ENCODE results near the gene GPC5.

The GPC5 gene

GRCh38 chr13:92346046-92346445, 947.6 kb downstream of the GPC5 start:
- DNase-seq = no peak
- Histone ChIP-seq H4K91ac (ENCODE audit: low read depth, low read length) (no peak overlapping the region), H3K9ac (ENCODE audit: low read length) (no peak overlapping the region), H2BK5ac (ENCODE audit: low read depth, low read length, poor library complexity) (no peak overlapping the region), H3K18ac (ENCODE audit: low read length) (no peak overlapping the region), H3K4me2 (ENCODE audit: low read length) (no peak overlapping the region), H3K9me3 (ENCODE audit: insufficient read depth, low read depth, low read length) (no peaks in the 10 kb centered on the region), H3K36me3 (ENCODE audit: control insufficient read depth in 1 of 2, insufficient read depth in 2 of 2, low read length in 2 of 2) (no peaks in the 10 kb centered on the region), H3K79me1 (ENCODE audit: low read length) (no peaks in the 10 kb centered on the region), H3K27ac (ENCODE audit: low read depth, low read length) (no peak overlapping the region), H3K79me2 (ENCODE audit: control insufficient read depth, insufficient read depth, low read length, poor library complexity) (no peaks in the 10 kb centered on the region), H3K4ac (ENCODE audit: low read depth, low read length) (no peak overlapping the region), H3K14ac (ENCODE audit: low read length) (no peak overlapping the region), H2AK5ac (ENCODE audit: low read length) (no peak overlapping the region), H3K23ac (ENCODE audit: low read length) (no peak overlapping the region), H3K27me3 (ENCODE audit: insufficient read depth, low read length) (no peaks in the 10 kb centered on the region), H2BK12ac (ENCODE audit: low read length) (no peak overlapping the region), H2AFZ (ENCODE audit: insufficient read depth, low read length, poor library complexity) (no peak overlapping the region), H4K12ac (ENCODE audit: low read depth, low read length) (no peak overlapping the region), H3K4me3 (ENCODE audit: low read depth, low read length) (no peak overlapping the region), H2BK120ac (ENCODE audit: insufficient read depth, low read length, poor library complexity) (no peak overlapping the region), H4K8ac (ENCODE audit: low read depth, low read length) (no peak overlapping the region), H3K4me1 (ENCODE audit: control insufficient read depth in 1 of 2, insufficient read depth in 2 of 2, low read length in 2 of 2) (peaks cover 0 to 5% of the 10 kb centered on the region in 2 experiments)

GRCh38 chr13:92354583-92354982, 956.2 kb downstream of the GPC5 start:
- Histone ChIP-seq H3K14ac (ENCODE audit: low read length) (no peak overlapping the region), H3K4ac (ENCODE audit: low read depth, low read length) (no peak overlapping the region), H4K12ac (ENCODE audit: low read depth, low read length) (no peak overlapping the region), H3K79me2 (ENCODE audit: control insufficient read depth, insufficient read depth, low read length, poor library complexity) (no peaks in the 10 kb centered on the region), H2BK5ac (ENCODE audit: low read depth, low read length, poor library complexity) (no peak overlapping the region), H3K27me3 (ENCODE audit: insufficient read depth, low read length) (no peaks in the 10 kb centered on the region), H2BK12ac (ENCODE audit: low read length) (no peak overlapping the region), H3K79me1 (ENCODE audit: low read length) (no peaks in the 10 kb centered on the region), H2AK5ac (ENCODE audit: low read length) (no peak overlapping the region), H3K27ac (ENCODE audit: low read depth, low read length) (no peak overlapping the region), H2BK120ac (ENCODE audit: insufficient read depth, low read length, poor library complexity) (no peak overlapping the region), H3K36me3 (ENCODE audit: control insufficient read depth in 1 of 2, insufficient read depth in 2 of 2, low read length in 2 of 2) (peaks cover 0 to 2% of the 10 kb centered on the region in 2 experiments), H3K23ac (ENCODE audit: low read length) (no peak overlapping the region), H3K18ac (ENCODE audit: low read length) (no peak overlapping the region), H3K4me1 (ENCODE audit: control insufficient read depth in 1 of 2, insufficient read depth in 2 of 2, low read length in 2 of 2) (no peaks in the 10 kb centered on the region), H3K4me2 (ENCODE audit: low read length) (no peak overlapping the region), H2AFZ (ENCODE audit: insufficient read depth, low read length, poor library complexity) (no peak overlapping the region), H4K91ac (ENCODE audit: low read depth, low read length) (no peak overlapping the region), H4K8ac (ENCODE audit: low read depth, low read length) (no peak overlapping the region), H3K4me3 (ENCODE audit: low read depth, low read length) (no peak overlapping the region), H3K9me3 (ENCODE audit: insufficient read depth, low read depth, low read length) (peaks cover 5% of the 10 kb centered on the region), H3K9ac (ENCODE audit: low read length) (no peak overlapping the region)
- WGBS (ENCODE audit: extremely low coverage, insufficient coverage, insufficient read length) = no CpG with 5 or more reads among the region's 1 CpG
- no peak for DNase-seq

DNA sequence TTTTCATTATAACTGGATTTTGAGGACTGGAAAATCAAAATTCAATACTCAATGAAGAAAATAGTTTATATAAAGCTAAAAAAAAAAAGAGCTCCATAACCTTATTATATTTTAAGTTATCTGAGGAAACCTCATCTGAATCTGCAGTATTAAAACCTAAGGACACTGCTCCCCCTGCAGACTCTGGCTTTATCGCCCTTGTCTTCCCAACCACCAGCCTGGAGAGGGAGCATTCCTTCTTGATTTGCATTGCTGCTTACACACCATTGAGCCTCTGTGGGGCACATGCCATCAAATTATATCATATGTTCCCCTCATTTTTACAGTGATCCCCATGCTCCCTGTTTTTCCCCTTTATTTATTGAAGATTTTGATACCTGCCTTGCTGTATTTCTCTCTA, 956.8 kb downstream of the GPC5 start:
- H3K14ac ChIP-seq (ENCODE audit: low read length) = no peak overlapping the region
- no peak overlapping the region for H2AK5ac ChIP-seq (ENCODE audit: low read length)
- H4K12ac ChIP-seq (ENCODE audit: low read depth, low read length) = no peak overlapping the region
- no peak overlapping the region for H2BK12ac ChIP-seq (ENCODE audit: low read length)
- no peak overlapping the region for H3K23ac ChIP-seq (ENCODE audit: low read length)
- H3K4ac ChIP-seq (ENCODE audit: low read depth, low read length) = no peak overlapping the region
- no peak overlapping the region for H2AFZ ChIP-seq (ENCODE audit: insufficient read depth, low read length, poor library complexity)
- no peak overlapping the region for H4K8ac ChIP-seq (ENCODE audit: low read depth, low read length)
- H3K18ac ChIP-seq (ENCODE audit: low read length) = no peak overlapping the region
- H3K4me2 ChIP-seq (ENCODE audit: low read length) = no peak overlapping the region
- H3K9ac ChIP-seq (ENCODE audit: low read length) = no peak overlapping the region
- no peak overlapping the region for H2BK120ac ChIP-seq (ENCODE audit: insufficient read depth, low read length, poor library complexity)
- H3K9me3 ChIP-seq (ENCODE audit: insufficient read depth, low read depth, low read length) = peaks cover 5% of the 10 kb centered on the region
- DNase-seq = no peak
- no peaks in the 10 kb centered on the region for H3K79me2 ChIP-seq (ENCODE audit: control insufficient read depth, insufficient read depth, low read length, poor library complexity)
- H3K36me3 ChIP-seq (ENCODE audit: control insufficient read depth in 1 of 2, insufficient read depth in 2 of 2, low read length in 2 of 2) = peaks cover 0 to 2% of the 10 kb centered on the region in 2 experiments
- no peaks in the 10 kb centered on the region for H3K79me1 ChIP-seq (ENCODE audit: low read length)
- no peak overlapping the region for H4K91ac ChIP-seq (ENCODE audit: low read depth, low read length)
- H3K27me3 ChIP-seq (ENCODE audit: insufficient read depth, low read length) = no peaks in the 10 kb centered on the region
- H3K27ac ChIP-seq (ENCODE audit: low read depth, low read length) = no peak overlapping the region
- WGBS (ENCODE audit: extremely low coverage, insufficient coverage, insufficient read length) = no CpG with 5 or more reads among the region's 1 CpG
- no peak overlapping the region for H3K4me3 ChIP-seq (ENCODE audit: low read depth, low read length)
- no peak overlapping the region for H2BK5ac ChIP-seq (ENCODE audit: low read depth, low read length, poor library complexity)
- H3K4me1 ChIP-seq (ENCODE audit: control insufficient read depth in 1 of 2, insufficient read depth in 2 of 2, low read length in 2 of 2) = no peaks in the 10 kb centered on the region

- no peak overlapping the region for H2BK120ac ChIP-seq (ENCODE audit: insufficient read depth, low read length, poor library complexity)
- H3K79me1 ChIP-seq (ENCODE audit: low read length) = no peaks in the 10 kb centered on the region
- no peak overlapping the region for H4K8ac ChIP-seq (ENCODE audit: low read depth, low read length)
- H3K9ac ChIP-seq (ENCODE audit: low read length) = no peak overlapping the region
- H3K4me1 ChIP-seq (ENCODE audit: control insufficient read depth in 1 of 2, insufficient read depth in 2 of 2, low read length in 2 of 2) = no peaks in the 10 kb centered on the region
- no peak overlapping the region for H2AK5ac ChIP-seq (ENCODE audit: low read length)
- H3K4me2 ChIP-seq (ENCODE audit: low read length) = no peak overlapping the region
- no peak overlapping the region for H3K27ac ChIP-seq (ENCODE audit: low read depth, low read length)
- no peak overlapping the region for H3K4me3 ChIP-seq (ENCODE audit: low read depth, low read length)
- peaks cover 5% of the 10 kb centered on the region for H3K9me3 ChIP-seq (ENCODE audit: insufficient read depth, low read depth, low read length)
- no peaks in the 10 kb centered on the region for H3K79me2 ChIP-seq (ENCODE audit: control insufficient read depth, insufficient read depth, low read length, poor library complexity)
- peaks cover 0 to 2% of the 10 kb centered on the region in 2 experiments for H3K36me3 ChIP-seq (ENCODE audit: control insufficient read depth in 1 of 2, insufficient read depth in 2 of 2, low read length in 2 of 2)
- H2BK12ac ChIP-seq (ENCODE audit: low read length) = no peak overlapping the region
- H3K27me3 ChIP-seq (ENCODE audit: insufficient read depth, low read length) = no peaks in the 10 kb centered on the region
- no peak overlapping the region for H3K23ac ChIP-seq (ENCODE audit: low read length)
- WGBS (ENCODE audit: extremely low coverage, insufficient coverage, insufficient read length) = no CpG with 5 or more reads among the region's 2 CpGs
- H3K18ac ChIP-seq (ENCODE audit: low read length) = no peak overlapping the region
- H3K14ac ChIP-seq (ENCODE audit: low read length) = no peak overlapping the region
- no peak overlapping the region for H4K12ac ChIP-seq (ENCODE audit: low read depth, low read length)
- no peak overlapping the region for H2BK5ac ChIP-seq (ENCODE audit: low read depth, low read length, poor library complexity)
- no peak overlapping the region for H3K4ac ChIP-seq (ENCODE audit: low read depth, low read length)
- DNase-seq = no peak
- H2AFZ ChIP-seq (ENCODE audit: insufficient read depth, low read length, poor library complexity) = no peak overlapping the region
- H4K91ac ChIP-seq (ENCODE audit: low read depth, low read length) = no peak overlapping the region
These were observed 964.3 kb downstream of the GPC5 start for GRCh38 chr13:92362717-92363116.

DNA sequence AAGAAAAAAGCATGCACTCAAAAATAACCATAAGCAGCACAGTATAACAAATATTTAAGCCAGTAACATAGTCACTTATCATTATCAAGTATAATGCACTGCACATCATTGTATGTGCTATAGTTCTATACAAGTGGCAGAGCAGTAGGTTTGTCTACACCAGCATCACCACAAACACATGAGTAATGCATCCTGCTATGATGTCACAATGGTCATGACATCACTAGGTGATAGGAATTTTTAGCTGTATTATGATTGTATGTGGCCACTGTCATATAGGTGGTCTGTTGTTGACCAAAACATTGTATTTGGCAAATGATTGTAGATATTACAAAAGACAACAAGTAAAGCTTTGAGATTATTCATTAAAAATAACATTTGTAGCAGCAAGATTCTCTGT, 967.5 kb downstream of the GPC5 start:
- Histone ChIP-seq H3K79me1 (ENCODE audit: low read length) (no peaks in the 10 kb centered on the region), H3K4me1 (ENCODE audit: control insufficient read depth in 1 of 2, insufficient read depth in 2 of 2, low read length in 2 of 2) (no peaks in the 10 kb centered on the region), H3K27ac (ENCODE audit: low read depth, low read length) (no peak overlapping the region), H3K27me3 (ENCODE audit: insufficient read depth, low read length) (no peaks in the 10 kb centered on the region), H3K14ac (ENCODE audit: low read length) (no peak overlapping the region), H3K23ac (ENCODE audit: low read length) (no peak overlapping the region), H3K9me3 (ENCODE audit: insufficient read depth, low read depth, low read length) (no peaks in the 10 kb centered on the region), H3K4me3 (ENCODE audit: low read depth, low read length) (no peak overlapping the region), H4K8ac (ENCODE audit: low read depth, low read length) (no peak overlapping the region), H2AK5ac (ENCODE audit: low read length) (no peak overlapping the region), H2BK5ac (ENCODE audit: low read depth, low read length, poor library complexity) (no peak overlapping the region), H3K4me2 (ENCODE audit: low read length) (no peak overlapping the region), H3K9ac (ENCODE audit: low read length) (no peak overlapping the region), H2BK12ac (ENCODE audit: low read length) (no peak overlapping the region), H4K91ac (ENCODE audit: low read depth, low read length) (no peak overlapping the region), H2BK120ac (ENCODE audit: insufficient read depth, low read length, poor library complexity) (no peak overlapping the region), H2AFZ (ENCODE audit: insufficient read depth, low read length, poor library complexity) (no peak overlapping the region), H3K36me3 (ENCODE audit: control insufficient read depth in 1 of 2, insufficient read depth in 2 of 2, low read length in 2 of 2) (no peaks in the 10 kb centered on the region), H3K4ac (ENCODE audit: low read depth, low read length) (no peak overlapping the region), H3K79me2 (ENCODE audit: control insufficient read depth, insufficient read depth, low read length, poor library complexity) (no peaks in the 10 kb centered on the region), H3K18ac (ENCODE audit: low read length) (no peak overlapping the region), H4K12ac (ENCODE audit: low read depth, low read length) (no peak overlapping the region)
- DNase-seq = no peak
